ENCODE data around the gene MT4. TPM values are rescaled to one million over a fixed set of nuclear protein-coding genes. Genes with fewer than 3 reads are reported as not detected.
"Not testable (repeated sequence)": the region's sequence is repeated elsewhere in the genome, so short reads cannot be mapped to it uniquely, and the experiment has no call there.

The MT4 gene
- total RNA-seq, 1 donor from 2014 or later: not detected

DNA sequence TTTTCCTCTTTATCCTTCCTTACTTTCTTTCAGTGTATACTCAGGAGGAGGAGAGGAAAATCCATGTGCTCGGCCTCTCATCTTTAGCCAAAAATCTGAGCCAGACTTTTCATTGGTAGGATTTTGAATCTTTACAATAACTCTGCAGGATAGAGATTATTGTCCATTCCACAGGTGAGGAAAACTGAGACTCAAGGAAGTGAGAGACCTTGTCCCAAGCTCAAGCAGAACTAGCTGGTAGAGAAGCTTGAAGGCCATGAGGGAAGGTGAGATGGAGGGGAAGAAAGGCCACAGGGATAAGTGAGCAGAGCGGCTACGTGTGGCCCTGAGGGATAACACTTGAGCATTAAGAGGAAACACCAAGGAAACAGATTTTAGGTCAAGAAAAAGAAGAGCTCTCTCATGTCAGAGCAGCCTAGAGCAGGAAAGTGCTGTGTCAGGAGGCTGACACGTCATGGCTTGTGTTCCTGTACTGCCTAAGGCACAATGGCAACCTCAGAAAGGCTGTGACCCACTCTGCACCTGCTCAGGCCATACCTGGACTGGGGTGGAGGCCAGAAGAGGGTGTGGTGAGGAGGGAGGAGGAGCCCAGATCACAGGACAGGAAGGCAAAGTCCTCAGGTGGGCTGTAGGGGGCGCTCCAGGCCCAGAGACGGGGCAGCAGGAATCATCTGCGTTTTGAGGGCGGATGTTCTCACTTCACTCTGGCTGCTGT is 11.9 kb downstream of the MT4 start:
- DNase-seq (ENCODE audit: extremely low spot score, unreplicated experiment): no peak
- Mint-ChIP-seq H3K27ac (peak overlapping the region; percentile 48), H3K9me3 (no peaks in the 10 kb centered on the region), H3K4me1 (ENCODE audit: unreplicated experiment) (no peaks in the 10 kb centered on the region), H3K4me3 (no peak overlapping the region), H3K27me3 (peaks cover 11% of the 10 kb centered on the region), H3K36me3 (no peaks in the 10 kb centered on the region)
- TF ChIP-seq, protein P1, sequence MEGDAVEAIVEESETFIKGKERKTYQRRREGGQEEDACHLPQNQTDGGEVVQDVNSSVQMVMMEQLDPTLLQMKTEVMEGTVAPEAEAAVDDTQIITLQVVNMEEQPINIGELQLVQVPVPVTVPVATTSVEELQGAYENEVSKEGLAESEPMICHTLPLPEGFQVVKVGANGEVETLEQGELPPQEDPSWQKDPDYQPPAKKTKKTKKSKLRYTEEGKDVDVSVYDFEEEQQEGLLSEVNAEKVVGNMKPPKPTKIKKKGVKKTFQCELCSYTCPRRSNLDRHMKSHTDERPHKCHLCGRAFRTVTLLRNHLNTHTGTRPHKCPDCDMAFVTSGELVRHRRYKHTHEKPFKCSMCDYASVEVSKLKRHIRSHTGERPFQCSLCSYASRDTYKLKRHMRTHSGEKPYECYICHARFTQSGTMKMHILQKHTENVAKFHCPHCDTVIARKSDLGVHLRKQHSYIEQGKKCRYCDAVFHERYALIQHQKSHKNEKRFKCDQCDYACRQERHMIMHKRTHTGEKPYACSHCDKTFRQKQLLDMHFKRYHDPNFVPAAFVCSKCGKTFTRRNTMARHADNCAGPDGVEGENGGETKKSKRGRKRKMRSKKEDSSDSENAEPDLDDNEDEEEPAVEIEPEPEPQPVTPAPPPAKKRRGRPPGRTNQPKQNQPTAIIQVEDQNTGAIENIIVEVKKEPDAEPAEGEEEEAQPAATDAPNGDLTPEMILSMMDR (conservative IDR thresholded peaks at IDR 0.05): peak; percentile 69

DNA sequence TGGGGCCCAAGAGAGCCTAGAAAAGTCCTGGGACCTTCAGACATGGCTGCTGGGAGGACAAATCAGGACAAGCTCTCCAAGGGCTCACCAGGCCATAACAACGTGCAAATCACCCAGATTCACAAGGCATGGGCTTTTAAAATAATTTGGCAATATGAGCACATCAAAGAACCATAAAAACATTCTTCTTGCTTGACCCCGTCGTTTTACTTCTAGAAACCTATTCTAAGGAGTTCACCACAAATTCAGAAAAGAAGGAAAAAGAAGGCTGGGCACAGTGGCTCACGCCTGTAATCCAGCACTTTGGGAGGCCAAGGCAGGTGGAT is 12.4 kb downstream of the MT4 start:
- Mint-ChIP-seq H3K4me3 (no peak overlapping the region), H3K27ac (no peak overlapping the region), H3K27me3 (peaks cover 16% of the 10 kb centered on the region), H3K4me1 (ENCODE audit: unreplicated experiment) (no peaks in the 10 kb centered on the region), H3K9me3 (no peaks in the 10 kb centered on the region), H3K36me3 (no peaks in the 10 kb centered on the region)
- TF ChIP-seq, protein P1 (conservative IDR thresholded peaks at IDR 0.05): no peak
- no peak for DNase-seq (ENCODE audit: extremely low spot score, unreplicated experiment)

DNA sequence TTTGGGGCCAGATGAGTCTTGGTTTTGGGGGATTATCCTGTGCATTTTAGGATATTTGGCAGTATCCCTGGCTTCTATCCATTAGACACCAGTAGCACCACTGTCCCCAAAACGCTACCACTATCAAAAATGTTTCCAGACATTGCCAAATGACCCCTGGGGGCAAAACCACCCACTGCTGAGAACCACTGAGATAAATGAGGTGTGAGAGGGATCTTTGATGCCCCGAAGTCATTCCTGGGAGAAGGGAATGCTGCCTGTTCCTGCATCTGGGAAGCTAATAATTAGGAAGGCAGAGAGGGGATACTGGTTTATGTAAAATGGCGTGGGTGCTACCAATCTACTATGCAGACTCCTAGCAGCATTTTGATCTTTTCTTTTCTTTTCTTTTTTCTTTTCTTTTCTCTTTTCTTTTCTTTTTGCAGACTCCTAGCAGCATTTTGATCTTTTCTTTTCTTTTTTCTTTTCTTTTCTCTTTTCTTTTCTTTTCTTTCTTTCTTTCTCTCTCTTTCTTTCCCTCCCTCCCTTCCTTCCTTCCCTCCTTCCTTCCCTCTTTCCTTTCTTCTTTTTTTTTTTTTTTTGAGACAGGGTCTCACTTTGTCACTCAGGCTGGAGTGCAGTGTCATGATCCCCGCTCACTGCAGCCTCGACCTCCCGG is 15.6 kb downstream of the MT4 start:
- Mint-ChIP-seq H3K27ac (no peak overlapping the region), H3K4me1 (ENCODE audit: unreplicated experiment) (peaks cover 5% of the 10 kb centered on the region), H3K36me3 (no peaks in the 10 kb centered on the region), H3K9me3 (no peaks in the 10 kb centered on the region), H3K4me3 (no peak overlapping the region), H3K27me3 (peaks cover 48% of the 10 kb centered on the region)
- TF ChIP-seq, protein P1 (conservative IDR thresholded peaks at IDR 0.05): no peak
- no peak for DNase-seq (ENCODE audit: extremely low spot score, unreplicated experiment)

DNA sequence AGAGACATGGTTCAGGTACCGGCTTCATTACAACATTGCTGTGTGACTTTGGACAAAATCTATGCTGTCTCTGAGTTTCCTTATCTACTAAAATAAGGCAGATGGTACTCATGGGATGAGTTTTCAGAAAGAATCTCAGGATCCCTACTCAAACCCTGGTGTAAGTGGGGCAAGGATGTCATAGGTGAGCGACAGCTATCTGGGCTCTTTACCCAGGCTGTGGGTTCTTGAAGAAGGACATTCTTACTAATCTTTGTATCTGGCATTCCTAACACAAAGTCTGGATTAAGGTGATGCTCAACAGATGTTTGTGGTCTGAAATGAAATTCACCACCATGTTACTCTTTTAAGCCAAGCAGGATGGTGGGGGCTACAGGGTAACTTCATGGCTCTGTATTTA is 18.0 kb downstream of the MT4 start:
- DNase-seq (ENCODE audit: extremely low spot score, unreplicated experiment); H3K4me1 Mint-ChIP-seq (ENCODE audit: unreplicated experiment); H3K9me3 Mint-ChIP-seq; H3K36me3 Mint-ChIP-seq; H3K4me3 Mint-ChIP-seq; H3K27ac Mint-ChIP-seq: not testable (repeated sequence)
- peaks cover 71% of the 10 kb centered on the region for H3K27me3 Mint-ChIP-seq

DNA sequence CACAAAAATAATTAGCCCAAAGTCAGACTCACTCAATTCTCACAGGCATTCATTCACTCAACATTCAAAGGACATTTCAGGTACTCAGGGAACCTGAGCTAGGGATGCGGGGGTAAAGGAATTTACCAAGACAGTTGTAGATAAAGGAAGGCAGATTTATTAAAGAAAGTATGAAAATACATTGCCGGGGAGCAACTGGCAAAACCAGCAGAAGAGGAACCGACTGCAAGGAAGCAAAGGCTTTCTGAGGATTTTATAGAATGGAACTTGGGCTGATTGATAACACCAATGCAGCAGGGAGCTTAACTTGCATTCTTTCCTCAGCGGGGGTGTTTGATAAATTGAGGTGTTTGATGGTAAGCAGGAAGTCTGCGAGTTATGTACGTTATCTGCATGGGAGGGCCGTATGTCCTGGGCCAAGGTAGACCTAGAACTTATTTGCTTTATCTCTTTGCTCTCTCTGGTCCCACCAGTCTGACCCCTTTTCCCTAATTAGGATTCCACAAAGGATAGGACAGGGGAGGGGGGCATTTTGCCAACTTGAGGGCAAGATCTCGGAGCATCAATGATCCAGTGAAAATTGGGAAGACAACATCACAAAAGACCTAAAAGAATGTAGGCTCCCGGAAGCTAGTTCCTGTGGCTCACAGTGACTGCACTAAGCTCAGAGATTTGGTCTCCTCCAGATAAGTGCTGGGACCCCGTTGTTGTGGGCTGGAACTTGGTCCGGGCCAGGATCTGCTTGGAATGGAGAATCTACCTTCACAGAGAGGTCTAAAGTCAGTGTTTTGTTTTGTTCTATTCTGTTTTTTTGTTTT is 18.7 kb downstream of the MT4 start:
- TF ChIP-seq, protein P1 (conservative IDR thresholded peaks at IDR 0.05): no peak
- Mint-ChIP-seq H3K4me1 (ENCODE audit: unreplicated experiment) (peaks cover 5% of the 10 kb centered on the region), H3K4me3 (no peak overlapping the region), H3K27me3 (peaks cover 78% of the 10 kb centered on the region), H3K27ac (no peak overlapping the region), H3K36me3 (no peaks in the 10 kb centered on the region), H3K9me3 (no peaks in the 10 kb centered on the region)
- DNase-seq (ENCODE audit: extremely low spot score, unreplicated experiment): no peak

DNA sequence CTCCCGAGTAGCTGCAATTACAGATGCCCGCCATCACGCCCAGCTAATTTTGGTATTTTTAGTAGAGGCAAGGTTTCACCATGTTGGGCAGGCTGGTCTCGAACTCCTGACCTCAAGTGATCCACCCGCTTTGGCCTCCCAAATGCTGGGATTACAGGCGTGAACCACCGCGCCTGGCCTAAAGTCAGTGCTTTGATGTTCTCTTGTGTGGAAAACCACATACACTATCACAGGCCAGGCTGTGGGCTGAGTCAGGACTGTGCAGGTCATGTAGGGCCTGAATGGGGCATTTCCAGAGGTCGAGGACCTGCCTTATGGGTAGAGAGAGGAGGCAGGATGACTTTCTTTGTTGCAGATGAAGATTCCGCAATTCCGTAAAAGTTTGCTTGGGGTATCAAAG is 19.4 kb downstream of the MT4 start:
- H3K27ac Mint-ChIP-seq: no peak overlapping the region
- TF ChIP-seq, protein P1 (conservative IDR thresholded peaks at IDR 0.05): no peak
- no peak overlapping the region for H3K4me3 Mint-ChIP-seq
- no peak for DNase-seq (ENCODE audit: extremely low spot score, unreplicated experiment)
- peaks cover 5% of the 10 kb centered on the region for H3K4me1 Mint-ChIP-seq (ENCODE audit: unreplicated experiment)
- H3K36me3 Mint-ChIP-seq: no peaks in the 10 kb centered on the region
- peaks cover 84% of the 10 kb centered on the region for H3K27me3 Mint-ChIP-seq
- H3K9me3 Mint-ChIP-seq: no peaks in the 10 kb centered on the region

Measured in type B pancreatic cell (in vitro differentiated cells).